CD4-positive, alpha-beta T cell treated with Interleukin-21 for 1 hour (primary cell): ENCODE data around the gene MAGI1.
"Not testable (repeated sequence)": the region's sequence is repeated elsewhere in the genome, so short reads cannot be mapped to it uniquely, and the experiment has no call there.

Source experiments
- DNase-seq: peaks from one replicate; pipeline ENCODE4 v3.0.0-alpha.2; 2020

Gene MAGI1

DNA sequence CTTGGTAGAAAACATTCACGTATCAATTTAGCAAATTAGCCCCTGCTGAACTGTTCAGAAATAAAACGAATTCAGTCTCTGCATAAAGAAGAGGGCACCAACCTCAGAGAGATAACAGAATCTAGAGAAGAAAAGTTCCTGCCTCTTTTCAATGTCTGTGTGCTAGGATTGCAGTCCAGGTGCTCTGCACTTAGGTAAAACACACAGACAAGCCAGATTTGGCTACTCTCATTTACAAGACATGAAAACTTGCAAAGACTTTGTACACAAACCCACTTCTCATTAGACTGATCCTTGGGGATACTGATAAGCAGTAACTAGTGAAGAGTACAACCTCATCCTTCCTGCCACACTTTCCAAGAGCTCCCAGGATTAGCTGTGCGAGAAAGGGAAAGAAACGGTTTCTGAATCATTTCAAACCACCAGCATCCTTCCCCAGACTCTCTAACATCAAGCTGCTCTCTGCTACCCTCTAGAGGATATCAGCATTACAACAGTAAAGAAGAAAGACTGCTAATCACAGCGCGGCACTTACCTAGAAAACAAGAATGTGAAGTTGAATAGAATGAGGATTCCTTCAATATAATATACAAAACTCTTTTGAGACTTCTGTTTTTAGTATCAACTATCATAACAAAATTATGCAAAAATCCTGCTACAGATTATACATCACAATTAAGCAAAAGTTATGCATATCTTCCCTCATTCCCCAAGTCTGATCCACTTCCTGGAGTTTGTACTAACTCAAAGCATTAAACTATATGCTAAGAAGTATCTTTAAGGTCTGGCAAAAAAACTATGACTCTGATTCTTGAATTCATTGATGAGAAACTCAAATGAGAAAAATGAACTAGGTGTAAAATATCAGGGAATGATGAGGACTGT, 306.4 kb downstream of the MAGI1 start:
- peak; percentile 39 for DNase-seq

DNA sequence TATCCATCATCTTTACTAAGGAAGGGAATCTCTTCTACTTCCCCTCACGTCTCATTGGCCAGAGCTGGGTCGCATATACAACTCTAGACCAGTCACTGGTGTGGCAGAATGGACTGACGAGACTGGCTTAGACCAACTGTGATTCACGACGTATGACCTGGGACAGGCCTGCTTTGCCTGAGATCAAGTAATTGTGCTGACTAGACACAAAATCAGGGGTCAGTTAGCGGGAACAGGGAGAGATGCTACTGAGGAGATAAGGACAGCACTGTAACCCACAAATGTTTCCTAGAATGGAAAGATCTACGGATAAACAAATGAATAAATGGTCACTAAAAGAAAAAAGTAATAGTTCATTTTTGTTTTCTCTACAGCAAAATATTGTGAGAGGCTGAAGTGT, 308.3 kb downstream of the MAGI1 start:
- no peak for DNase-seq

DNA sequence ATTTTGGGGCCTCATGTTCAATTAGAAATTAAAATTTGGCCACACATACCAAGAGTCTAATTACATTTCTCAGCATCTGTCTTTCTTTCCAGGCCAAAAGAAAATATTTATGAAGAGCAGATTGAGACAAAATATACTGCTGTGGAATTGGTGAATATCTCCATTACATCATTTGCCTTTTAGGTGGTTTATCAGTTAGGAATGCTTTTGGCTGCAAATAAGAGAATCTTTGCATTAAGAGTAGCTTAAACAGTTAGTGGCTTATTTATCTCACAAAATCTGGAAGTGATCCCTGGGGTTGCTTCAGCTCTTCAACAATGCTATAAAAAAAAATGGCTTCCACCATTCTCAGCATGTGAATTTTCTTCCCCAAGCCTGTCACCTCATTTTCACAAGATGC, 308.7 kb downstream of the MAGI1 start:
- no peak for DNase-seq

DNA sequence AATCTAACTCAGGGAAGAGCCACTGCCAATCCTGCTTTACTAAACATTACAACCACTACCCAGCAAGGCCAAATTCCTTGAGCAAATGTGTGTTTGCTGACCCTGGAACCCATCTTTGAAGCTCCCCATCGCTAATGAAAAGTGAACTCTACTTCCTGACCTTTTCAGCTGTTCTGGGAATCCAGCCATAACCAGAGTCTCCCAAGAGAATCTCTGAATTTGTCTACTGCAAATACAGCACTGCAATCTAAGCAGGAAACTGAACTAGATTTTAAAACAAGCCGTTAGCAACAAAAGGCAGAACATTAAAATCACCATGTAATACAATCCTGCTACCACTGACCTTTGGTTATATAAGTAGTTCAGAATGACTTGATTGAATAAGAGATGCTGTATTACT, 309.2 kb downstream of the MAGI1 start:
- DNase-seq = no peak

DNA sequence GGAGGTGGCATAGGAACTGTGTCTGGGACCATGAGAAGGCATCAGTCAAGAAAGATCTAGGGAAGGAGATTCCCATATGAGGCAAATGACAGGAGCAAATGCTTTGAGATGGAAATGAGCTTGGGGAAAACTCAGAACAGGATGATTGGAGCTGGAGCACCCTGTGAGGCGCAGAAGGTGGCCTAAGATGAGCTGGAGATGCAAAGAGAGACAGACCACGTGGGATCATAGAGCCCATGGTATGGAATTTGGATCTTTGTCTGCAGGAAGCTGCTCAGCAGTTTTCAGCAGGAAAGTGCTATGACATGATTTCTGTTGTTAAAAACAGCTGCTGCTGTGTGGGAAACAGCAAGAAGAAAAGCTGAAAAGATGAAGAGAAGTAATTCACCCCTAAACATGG, 310.6 kb downstream of the MAGI1 start:
- DNase-seq = no peak

DNA sequence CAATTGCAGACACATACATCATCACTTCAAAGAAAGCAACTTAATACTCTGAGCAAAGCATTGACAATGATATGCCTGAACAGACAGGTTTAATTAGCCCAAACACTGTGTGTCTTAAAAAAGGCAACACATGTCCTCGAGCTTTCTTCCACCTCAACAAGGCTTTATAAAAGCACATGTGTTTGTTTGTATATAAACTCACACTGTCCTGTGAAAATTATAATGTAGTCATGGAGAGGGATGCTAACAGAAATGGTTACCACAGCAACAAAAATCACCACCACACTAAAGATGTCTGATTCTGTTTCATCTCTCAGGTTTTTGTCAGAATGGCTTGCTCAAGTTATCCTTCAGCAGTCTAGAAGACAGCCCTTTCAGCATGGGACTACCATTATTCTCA, 314.7 kb downstream of the MAGI1 start:
- DNase-seq = no peak

DNA sequence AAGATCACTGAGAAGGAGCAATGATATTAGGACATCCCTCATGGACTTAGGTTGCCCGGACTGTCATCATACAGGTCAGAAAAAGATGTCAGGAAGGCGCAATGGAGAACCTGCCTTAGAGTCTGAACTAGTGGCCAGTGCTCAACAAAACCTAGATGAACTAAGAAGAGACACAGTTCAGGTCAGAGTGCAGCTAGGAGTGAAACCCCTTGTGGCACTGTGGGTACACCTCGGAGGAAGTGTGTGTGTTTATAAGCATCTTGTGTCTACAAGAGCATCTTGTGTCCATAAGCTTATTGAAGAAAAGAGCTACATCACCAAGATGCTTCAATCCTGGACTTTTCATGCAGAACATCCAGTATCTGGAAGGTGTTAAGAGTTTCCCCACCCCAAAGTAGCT, 315.7 kb downstream of the MAGI1 start:
- DNase-seq = no peak

DNA sequence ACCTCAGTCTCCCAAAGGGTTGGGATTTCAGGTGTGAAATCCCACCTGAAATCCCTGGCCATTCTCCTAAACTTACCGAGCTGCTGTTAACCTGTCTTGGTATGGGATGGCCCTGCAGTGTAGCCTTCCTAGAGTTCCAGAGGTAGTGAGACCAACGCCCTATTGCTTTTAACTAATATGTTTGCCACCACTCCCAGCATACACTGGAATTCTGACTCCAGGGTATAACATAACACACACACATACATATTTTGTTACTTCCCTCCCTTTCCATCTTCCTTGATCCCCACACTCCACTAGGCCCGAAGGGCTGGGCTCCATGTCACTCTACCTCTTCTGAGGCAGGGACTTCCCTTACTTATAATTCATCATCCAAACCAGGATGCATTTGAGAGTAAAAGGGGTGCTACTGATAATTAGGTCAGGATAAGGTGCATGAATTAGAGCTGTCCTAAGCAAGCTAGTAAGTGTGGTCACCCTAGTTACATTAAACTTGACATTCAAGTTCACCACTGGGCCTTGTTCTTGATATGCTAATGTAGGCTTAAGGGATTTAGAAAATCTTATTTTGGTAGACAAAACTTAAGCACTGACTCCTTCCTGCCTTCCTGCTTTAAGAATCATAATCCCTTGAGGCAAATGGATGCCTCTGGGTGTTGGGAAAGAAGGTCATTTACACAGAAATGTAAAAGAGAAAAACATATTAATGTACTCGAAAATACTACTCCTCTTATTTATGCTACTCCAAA, 317.6 kb downstream of the MAGI1 start:
- no peak for DNase-seq

DNA sequence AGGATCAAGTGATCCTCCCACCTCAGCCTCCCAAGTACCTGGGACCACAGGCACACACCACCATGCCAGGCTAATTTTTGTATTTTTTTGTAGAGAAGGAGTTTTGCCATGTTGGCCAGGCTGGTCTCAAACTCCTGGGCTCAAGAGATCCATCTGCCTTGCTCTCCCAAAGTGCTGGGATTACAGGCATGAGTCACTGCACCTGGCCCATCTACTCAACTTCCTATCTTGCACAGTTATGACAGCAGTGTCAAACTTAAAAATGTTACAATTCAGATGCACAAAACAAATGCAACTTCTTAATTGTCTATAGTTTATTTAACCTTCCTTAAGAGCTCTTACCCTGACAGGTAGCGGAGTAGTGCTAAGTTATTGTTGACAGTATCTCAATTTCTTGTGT, 319.1 kb downstream of the MAGI1 start:
- DNase-seq = not testable (repeated sequence)

DNA sequence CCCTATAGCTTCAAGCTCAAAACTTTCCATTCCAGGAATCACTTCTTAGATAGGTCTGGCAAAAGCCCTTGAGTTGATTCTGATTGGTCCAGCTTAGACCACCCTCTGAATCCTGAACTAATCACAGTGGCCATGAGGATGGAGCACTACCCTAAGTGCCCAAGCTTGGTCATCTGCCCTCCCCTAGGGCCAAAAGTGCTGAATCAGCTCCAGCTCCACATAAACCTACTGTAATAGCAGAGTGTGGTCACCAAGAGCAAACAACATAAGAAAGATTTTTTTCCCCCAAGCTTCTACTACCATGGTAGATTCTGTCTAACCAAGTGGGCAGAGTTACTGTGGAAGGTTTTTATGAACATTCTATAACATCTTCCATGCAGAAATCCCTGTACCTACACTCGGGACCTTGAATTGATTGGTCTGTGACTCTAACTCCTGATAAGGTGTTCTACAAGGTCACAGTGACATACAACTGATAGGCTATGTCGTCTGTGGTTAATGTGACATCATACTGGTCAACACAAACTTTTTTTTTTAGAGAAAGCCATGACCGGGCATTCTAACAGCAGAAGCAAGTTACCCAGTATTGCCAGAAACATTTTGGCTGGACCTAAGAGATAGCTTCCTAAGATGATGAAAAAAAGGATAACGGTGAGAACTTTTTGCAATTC, 320.9 kb downstream of the MAGI1 start:
- no peak for DNase-seq

DNA sequence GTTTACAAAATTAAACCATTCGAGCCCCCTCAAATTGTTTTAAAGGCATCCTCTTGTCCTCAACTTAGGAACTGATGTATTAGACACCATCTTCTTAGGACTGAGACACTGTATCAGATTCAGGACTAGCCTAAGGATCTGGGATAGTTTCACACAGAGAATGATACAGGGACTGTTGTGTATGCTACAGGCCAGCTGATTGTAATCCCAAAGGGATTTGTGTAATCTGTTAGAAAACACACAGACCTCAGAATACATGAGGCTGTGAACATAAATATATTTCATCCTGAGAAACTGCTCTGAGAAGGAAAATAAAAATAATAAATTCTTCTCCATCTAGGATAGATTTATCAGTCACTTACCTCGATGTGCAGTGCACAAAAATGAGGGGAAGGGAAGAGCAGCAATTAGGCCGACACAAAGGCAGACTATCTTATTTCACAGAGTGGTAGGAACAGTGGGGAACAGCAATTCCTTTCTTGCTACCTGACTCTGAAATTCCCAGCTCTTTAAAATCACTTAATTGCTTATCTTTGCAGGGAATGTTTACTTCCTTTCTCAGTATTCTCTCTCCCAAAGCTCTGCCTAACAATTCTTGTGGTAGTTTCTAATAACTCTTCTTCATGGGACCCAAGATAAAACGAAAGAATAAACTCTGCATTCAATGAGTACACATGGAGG, 322.5 kb downstream of the MAGI1 start:
- DNase-seq = no peak

DNA sequence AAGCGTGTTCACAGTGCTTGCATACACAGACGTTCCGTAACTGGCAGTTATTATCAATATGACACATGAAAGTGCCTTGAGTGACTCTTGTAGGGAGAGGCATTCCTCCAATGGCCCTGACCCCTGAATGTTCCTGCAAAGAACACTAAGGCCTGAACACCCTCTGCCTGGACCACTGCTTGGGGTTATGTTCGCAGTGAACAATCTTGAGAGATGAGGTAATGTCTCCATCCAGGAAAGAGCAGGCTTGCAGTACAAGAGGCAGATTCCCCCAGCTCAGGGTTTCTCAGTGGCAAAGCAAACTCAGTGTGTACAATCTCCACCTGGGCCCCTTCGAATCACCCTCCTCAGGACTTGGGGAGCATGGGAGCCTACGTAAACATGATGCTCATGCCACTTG, 324.6 kb downstream of the MAGI1 start:
- no peak for DNase-seq

DNA sequence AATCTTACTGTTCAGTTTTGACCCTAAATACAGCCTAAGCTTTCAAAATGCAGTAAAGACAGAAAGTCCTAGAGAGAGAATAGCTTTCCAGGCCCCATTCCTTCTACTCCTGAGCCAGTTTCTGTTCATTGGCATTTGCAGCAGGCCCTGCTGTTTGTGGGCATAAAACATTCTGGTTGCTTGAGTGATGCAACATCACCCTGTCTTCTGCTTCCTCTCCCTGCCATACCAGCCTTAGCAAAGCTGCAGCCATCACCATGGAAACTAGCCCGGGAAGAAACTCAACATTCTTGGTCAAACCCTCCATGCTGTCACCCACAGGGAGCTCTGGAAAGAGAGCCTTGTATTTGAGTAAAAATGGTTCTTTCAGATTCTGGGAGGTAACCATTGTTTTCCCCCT, 325.7 kb downstream of the MAGI1 start:
- no peak for DNase-seq

DNA sequence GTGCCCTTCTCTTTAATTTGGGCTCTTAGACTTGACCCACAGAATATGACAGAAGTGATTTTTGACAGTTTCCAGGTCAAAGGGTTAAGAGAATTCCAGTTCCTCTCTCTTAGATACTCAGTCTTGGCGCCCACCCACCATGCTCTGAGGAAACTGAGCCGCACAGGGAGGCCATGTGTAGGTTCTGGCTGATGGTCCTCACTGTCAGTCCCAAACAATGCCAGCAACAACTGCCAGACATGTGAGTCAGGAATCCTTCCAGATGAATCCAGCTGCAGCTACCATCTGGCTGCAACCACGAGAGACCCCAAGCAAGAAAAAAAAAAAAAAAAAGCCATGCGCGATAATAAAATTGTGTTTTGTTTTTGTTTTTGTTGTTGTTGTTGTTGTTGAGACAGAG, 326.6 kb downstream of the MAGI1 start:
- DNase-seq = no peak

DNA sequence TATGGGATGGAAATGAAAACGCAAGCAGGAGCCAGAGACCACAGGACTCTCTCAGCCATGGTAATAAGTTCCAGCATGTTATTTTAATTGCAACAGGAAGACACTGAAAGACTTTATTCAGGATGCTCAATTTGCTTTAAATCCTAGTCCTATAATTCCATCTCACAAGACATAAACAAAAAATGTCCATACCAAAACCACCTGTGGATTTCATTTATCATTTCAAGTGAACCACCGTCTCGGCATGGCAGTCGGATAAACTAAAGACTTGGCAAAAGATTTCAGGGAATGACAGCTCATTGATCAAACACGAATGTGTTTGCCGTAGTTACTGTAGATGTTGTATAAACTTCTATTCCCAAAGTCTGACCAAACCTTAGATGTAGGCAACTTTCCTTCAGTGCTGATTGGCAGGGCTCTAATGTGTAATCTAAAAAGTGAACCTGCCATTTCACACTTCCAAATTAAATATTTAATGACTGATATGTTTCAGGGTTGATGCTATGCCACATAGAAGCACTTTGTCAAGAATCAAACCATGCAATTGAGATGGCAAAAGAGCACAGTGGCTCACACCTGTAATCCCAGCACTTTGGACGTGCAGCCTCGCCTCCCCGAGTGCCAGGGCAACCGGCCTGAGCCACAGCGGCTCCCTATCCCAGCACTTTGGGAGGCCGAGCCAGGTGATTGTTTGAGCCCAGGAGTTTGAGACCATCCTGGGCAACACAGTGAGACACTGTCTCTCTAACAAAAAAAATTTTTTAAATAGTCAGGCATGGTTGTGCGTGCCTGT, 331.7 kb downstream of the MAGI1 start:
- DNase-seq = no peak

DNA sequence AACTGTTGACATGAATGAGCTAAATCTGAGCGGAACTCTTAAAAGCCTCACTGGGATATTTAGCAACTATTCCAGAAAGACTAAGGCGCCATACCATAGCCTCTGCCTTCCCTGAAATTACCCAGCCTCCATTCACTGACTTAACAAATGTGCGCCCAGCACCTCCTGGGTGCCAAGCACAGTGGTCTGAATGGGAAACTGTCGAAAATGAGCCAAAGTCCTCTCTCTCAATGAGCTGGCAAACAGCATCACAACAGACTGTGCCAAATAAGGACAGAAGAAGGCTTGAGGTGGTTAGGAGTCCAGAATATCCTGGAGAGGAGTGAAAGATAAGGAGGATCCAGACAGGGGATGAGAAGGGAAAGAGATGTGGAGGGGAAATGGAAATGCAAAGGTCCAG, 332.4 kb downstream of the MAGI1 start:
- no peak for DNase-seq

DNA sequence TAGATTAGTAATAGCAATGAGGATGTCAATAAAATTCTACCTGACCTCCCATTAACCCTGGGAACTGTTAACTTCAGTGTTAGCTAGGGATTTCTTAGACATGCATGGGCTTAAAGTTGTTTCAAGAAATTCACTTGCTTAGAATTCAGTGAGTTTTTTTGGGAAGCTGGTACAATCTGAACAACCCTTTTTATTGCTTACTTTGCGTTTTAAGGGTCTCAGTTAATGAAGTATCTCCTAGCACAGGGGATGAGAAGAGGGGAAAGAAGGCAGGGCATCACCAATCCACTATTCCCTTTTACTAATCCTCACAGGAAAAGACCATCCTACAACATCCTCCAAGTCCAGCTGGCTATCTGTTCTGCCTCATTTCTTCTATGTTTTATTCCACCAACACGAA, 334.9 kb downstream of the MAGI1 start:
- DNase-seq = no peak

DNA sequence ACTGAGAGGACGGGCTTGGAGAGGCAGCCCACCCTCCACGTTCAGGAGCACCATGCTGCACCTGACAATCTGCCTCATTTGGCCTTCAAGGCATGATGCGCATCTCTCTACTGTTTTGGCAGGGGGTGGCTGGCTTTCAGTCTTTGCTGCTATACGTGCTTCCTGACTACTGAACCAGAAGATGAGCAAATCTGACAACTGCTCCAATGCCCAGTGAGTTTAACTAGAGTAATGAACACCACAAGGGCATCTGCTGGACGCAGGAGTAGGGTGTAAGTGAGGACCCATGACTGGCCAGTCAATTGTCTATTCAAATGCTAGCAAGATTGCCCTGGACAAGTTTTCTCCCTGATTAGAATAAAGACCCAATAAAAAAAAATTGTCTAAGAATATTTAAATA, 335.7 kb downstream of the MAGI1 start:
- DNase-seq = no peak

DNA sequence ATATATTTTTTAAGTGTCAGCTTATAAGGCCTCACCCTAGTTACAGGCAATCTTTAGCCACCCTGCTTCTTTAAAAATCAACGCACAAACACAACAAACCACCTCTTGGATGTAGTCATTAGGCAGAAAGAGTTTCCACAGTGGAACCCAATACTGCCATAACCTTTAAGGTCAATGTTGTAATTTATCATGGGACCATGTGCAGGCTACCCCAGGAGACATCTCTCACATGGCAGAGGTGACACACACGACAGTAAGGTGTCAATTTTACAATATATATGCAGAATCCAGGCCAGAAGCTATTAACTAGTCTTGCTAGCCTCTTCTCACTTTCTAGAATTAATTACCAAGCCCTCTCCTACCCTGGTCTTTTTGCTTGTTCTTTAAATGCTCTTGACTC, 336.5 kb downstream of the MAGI1 start:
- DNase-seq = no peak

DNA sequence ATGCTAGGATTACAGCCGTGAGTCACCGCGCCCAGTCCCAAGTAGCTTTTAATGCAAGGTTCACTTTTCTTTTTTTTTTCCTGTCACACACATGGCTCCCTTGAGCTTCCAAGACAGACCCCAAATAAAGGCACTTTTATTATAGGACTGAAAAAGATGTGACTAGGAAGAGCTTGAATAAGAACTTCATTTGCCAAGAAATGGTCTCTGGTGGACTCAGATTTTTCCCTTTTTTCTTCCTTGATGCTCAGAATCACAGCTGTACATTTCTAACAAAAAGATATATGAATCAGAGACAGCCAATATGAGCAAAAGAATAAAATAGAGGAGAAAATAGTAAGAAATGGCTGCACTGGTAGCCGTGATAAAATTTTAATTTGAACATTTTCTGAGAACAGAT, 337.2 kb downstream of the MAGI1 start:
- DNase-seq = no peak

DNA sequence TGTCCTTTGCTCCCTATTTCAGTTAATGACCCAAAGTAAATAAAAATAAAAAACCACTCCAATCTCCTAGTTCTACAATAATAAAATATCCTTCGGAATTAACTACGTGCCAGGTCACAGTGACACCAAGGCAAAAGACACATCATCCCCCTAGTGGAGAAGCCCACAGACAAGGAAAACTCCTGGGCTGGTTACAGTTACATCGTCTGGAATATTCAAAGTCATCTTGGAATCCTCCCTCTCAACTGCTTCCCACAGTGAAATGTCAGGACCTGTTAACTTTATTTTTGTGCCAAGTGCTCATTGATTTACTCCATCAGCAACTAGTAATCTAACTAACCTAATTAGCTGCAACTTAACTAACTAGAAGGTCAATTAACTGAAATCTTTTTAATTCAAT, 349.3 kb downstream of the MAGI1 start:
- no peak for DNase-seq

DNA sequence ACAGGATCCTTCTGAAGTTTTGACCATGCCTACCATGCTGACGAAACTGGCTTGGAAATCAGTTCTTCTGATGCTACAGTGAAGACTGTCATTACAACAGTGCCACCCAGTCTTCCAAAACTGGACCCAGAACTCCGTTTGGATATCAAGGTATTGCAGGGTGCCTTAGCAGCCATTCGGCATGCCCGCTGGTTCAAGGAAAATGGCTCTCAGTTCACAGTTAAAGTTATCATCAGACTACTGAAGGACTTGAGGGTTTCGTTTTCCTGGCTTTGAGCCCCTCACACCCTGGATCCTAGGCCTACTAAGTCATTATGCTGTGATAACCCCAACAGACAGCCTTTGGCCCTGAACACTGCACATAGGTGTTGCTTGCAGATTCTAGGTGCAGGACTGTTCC, 351.0 kb downstream of the MAGI1 start:
- DNase-seq = no peak
